Nephron (organoid): ENCODE results near the gene ATP6V1B1.

Source experiments
- H3K27ac Mint-ChIP-seq, 3 experiments: 2 replicates each; pipeline ENCODE4 v1.8.0; 2020; ENCODE audit warnings: mixed read lengths in 3 of 3, mild to moderate bottlenecking in 2 of 3, moderate library complexity in 1 of 3
- H3K27me3 Mint-ChIP-seq: 2 replicates; pipeline ENCODE4 v1.8.0; 2021; ENCODE audit warnings: low read depth, mild to moderate bottlenecking, moderate library complexity, mixed read lengths
- H3K36me3 Mint-ChIP-seq: 2 replicates; pipeline ENCODE4 v1.8.0; 2020; ENCODE audit warnings: low read depth, mixed read lengths
- H3K4me1 Mint-ChIP-seq: 2 replicates; pipeline ENCODE4 v1.8.0; 2020; ENCODE audit warnings: mixed read lengths
- H3K4me3 Mint-ChIP-seq, 3 experiments: 2 replicates each; pipeline ENCODE4 v1.8.0; 2020; ENCODE audit warnings: mild to moderate bottlenecking in 3 of 3, mixed read lengths in 3 of 3, moderate library complexity in 2 of 3
- H3K9me3 Mint-ChIP-seq: 2 replicates; pipeline ENCODE4 v1.8.0; 2020; ENCODE audit warnings: mixed read lengths
- TF ChIP-seq, protein P1 (sequence below), 3 experiments: fragments of 200-600 bp; sonication (generic); IDR thresholded peaks; one replicate each; pipeline ENCODE4 v1.5.0; 2021; ENCODE audit warnings: antibody characterized with exemption in 3 of 3; ENCODE audit not compliant: unreplicated experiment in 3 of 3

The ATP6V1B1 gene

DNA sequence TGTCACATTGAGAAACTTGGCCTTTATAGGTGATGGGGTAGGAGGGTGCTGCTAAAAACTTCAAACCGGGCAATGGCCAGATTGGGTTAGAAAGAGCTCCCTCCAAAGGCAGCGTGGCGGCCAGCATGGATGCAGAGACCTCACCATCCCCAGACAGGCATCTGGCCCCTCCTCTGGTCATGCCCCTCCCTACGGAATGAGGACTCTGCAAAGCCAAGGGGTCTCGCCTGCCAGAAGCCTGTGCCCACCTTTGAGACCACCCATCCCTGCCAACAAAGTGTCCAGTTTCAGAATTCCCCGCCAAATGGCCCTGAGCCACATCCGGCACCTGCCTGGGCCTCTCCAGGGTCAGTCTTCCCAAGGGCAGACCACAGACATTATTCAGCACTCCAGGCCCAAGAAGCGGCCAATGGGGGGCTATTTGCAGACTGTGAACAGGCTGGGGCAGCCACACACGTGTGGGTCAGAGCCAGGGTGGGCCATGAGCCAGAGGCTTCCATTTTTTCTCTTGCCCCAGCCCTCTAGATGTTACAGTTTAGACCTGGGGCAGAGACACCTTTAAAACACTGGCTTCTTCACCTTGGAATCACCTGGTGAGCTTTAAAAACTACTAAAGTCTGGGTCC lies 4.2 kb upstream of the ATP6V1B1 start:
- TF ChIP-seq, protein P1, sequence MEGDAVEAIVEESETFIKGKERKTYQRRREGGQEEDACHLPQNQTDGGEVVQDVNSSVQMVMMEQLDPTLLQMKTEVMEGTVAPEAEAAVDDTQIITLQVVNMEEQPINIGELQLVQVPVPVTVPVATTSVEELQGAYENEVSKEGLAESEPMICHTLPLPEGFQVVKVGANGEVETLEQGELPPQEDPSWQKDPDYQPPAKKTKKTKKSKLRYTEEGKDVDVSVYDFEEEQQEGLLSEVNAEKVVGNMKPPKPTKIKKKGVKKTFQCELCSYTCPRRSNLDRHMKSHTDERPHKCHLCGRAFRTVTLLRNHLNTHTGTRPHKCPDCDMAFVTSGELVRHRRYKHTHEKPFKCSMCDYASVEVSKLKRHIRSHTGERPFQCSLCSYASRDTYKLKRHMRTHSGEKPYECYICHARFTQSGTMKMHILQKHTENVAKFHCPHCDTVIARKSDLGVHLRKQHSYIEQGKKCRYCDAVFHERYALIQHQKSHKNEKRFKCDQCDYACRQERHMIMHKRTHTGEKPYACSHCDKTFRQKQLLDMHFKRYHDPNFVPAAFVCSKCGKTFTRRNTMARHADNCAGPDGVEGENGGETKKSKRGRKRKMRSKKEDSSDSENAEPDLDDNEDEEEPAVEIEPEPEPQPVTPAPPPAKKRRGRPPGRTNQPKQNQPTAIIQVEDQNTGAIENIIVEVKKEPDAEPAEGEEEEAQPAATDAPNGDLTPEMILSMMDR (IDR thresholded peaks at IDR 0.05; ENCODE audit: unreplicated experiment in 3 of 3) = no peak
- Mint-ChIP-seq H3K4me3 (no peak overlapping the region), H3K27me3 (peaks cover 21% of the 10 kb centered on the region), H3K27ac (no peak overlapping the region), H3K9me3 (no peaks in the 10 kb centered on the region), H3K36me3 (no peaks in the 10 kb centered on the region), H3K4me1 (peaks cover 13% of the 10 kb centered on the region)

DNA sequence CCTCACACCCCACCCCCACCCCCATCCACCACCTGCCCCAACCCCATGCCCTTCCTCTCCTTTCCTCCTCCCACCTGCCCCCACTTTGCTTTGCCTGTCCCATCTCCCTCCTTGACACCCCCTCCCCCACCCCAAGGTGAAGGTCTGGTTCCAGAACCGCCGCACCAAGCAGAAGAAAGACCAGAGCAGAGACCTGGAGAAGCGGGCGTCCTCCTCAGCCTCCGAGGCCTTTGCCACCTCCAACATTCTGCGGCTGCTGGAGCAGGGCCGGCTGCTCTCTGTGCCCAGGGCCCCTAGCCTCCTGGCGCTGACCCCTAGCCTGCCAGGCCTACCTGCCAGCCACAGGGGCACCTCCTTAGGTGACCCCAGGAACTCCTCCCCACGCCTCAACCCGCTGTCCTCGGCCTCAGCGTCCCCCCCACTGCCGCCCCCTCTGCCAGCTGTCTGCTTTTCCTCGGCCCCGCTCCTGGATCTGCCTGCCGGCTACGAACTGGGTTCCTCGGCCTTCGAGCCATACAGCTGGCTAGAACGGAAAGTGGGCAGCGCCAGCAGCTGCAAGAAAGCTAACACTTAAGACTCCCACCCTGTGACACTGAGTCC lies 3.0 kb upstream of the ATP6V1B1 start:
- no peak overlapping the region for H3K4me3 Mint-ChIP-seq

DNA sequence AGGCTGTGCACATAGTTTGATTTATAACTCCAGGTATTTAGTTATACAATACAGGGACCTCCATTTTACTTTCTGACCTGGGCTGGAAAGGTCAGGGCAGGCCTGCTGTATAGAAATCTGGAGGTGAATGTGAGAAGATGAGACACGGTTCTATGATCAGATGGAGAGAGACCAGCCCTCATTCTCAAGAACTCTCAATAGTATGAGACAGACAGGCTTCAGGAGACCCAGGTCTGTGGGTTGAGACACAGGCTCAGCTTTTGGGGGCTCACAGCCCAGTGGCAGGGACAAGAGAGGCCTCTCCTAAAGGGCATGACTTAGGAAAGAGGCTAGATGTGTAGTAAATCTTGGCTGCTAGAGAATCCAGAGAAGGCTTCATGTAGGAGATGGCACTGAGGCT lies 719 bp upstream of the ATP6V1B1 start:
- peak overlapping the region in 1 of 3 experiments; percentile 1 for H3K4me3 Mint-ChIP-seq
- peak overlapping the region in 1 of 3 experiments; percentile 33 for H3K27ac Mint-ChIP-seq
- H3K27me3 Mint-ChIP-seq = peaks cover 44% of the 10 kb centered on the region
- peaks cover 13% of the 10 kb centered on the region for H3K4me1 Mint-ChIP-seq
- no peaks in the 10 kb centered on the region for H3K9me3 Mint-ChIP-seq
- no peaks in the 10 kb centered on the region for H3K36me3 Mint-ChIP-seq
- TF ChIP-seq, protein P1 (IDR thresholded peaks at IDR 0.05; ENCODE audit: unreplicated experiment in 3 of 3) = no peak

More for the DNA sequence above, 3.0 kb upstream of the ATP6V1B1 start:
- H3K9me3 Mint-ChIP-seq = no peaks in the 10 kb centered on the region
- peaks cover 26% of the 10 kb centered on the region for H3K27me3 Mint-ChIP-seq
- H3K4me1 Mint-ChIP-seq = peaks cover 13% of the 10 kb centered on the region
- TF ChIP-seq, protein P1 (IDR thresholded peaks at IDR 0.05; ENCODE audit: unreplicated experiment in 3 of 3) = no peak
- no peaks in the 10 kb centered on the region for H3K36me3 Mint-ChIP-seq
- H3K27ac Mint-ChIP-seq = no peak overlapping the region

DNA sequence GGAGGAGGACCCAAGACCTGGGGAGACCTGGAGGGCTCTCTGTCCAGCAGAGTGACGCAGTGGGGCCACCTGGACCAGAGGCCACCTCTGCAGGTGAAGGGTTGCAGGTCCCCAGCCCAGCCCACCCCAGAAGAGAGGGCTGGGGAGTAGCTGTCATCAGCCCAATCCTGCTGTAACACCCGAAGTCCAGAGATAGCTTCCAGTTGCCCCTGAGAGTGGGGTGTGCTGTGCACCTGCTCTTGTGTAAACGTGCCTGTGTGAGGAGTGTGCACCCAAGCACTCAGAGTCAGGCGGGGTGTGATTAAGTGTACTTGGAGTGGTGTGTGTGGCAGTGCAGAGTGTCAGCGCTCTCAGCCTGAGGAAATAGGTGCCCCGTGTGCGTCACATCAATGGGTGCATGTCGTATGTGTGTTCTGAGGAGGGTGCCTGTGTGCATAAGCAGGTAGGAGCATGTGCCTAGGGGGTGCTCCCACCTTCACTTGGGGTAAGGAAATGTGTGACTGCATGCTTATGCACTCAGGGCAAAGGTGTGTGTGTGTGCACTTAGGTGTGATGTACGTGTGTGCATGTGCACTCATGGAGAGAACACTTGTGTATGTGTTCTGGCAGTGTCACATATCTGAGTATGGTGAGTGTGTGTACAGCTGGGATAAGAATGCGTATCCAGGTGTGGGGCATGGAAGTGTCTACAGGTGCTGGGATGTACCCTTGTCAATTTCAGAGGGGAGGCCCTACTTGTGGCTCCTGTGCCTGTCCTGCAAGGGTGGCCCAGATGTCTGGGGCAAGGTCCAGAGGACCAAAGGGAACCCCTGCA lies 672 bp downstream of the ATP6V1B1 start:
- peaks cover 15% of the 10 kb centered on the region for H3K4me1 Mint-ChIP-seq
- TF ChIP-seq, protein P1 (IDR thresholded peaks at IDR 0.05; ENCODE audit: unreplicated experiment in 3 of 3) = no peak
- H3K9me3 Mint-ChIP-seq = no peaks in the 10 kb centered on the region
- peaks cover 55% of the 10 kb centered on the region for H3K27me3 Mint-ChIP-seq
- peak overlapping the region in 1 of 3 experiments; percentile 45 for H3K4me3 Mint-ChIP-seq
- peak overlapping the region in 1 of 3 experiments; percentile 82 for H3K27ac Mint-ChIP-seq
- H3K36me3 Mint-ChIP-seq = no peaks in the 10 kb centered on the region

DNA sequence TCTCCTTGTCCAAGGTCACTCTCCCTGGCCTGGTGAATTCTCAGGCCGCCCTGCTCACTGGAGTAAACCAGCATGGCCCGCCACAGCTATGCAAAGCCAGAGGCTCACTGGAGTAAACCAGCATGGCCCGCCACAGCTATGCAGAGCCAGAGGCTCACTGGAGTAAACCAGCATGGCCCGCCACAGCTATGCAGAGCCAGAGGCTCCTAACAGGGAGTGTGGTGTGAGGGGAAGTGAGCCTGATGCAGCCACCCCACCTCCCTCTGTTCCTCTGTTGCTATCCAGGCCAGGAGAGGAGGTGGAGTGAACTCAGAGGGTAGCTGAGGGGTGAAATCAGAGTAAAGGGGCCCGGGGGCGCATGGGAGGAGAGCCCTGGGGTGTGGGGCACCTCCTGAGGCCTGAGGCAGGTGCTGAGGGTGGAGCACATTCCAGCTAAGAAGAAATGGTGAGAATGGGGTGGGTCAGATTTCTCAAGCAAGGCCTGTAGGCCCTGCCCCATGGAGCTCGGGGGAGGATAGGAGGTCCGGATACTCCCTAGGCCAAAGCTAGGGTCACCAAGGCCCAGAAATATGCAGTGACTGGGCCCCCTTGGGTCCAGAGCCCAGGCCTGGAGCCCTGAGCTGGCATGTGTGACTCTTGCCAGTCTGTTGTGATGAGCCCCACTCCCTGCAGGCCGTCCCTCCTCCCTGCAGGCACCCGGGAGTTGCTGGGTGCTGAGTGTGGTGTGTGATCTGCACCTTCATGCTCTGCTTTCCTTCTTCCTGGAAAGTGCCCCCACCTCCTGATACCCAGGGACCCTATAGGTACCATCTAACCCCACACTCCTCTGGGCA lies 1.5 kb downstream of the ATP6V1B1 start:
- Mint-ChIP-seq H3K36me3 (no peaks in the 10 kb centered on the region), H3K4me3 (peak overlapping the region in 1 of 3 experiments; percentile 45), H3K4me1 (peaks cover 15% of the 10 kb centered on the region), H3K27me3 (peaks cover 62% of the 10 kb centered on the region), H3K9me3 (no peaks in the 10 kb centered on the region), H3K27ac (peak overlapping the region in 1 of 3 experiments; percentile 82)
- TF ChIP-seq, protein P1 (IDR thresholded peaks at IDR 0.05; ENCODE audit: unreplicated experiment in 3 of 3) = no peak
